NCI-H1436 (cell line): ENCODE data around the gene PRMT1.
"Not testable (repeated sequence)": the region's sequence is repeated elsewhere in the genome, so short reads cannot be mapped to it uniquely, and the experiment has no call there.

Experiments
- DNase-seq: peaks from one replicate; lab custom pipeline; 2025; lab: John Stamatoyannopoulos, UW

Gene PRMT1

GRCh38 chr19:49688531-49689132, 11.6 kb downstream of the PRMT1 start:
- no peak for DNase-seq

- DNase-seq = peak; percentile 77
Measured at GRCh38 chr19:49689133-49690078, 12.3 kb downstream of the PRMT1 start, which contains the start of gene ADM5. ADM5 (plus strand) TSS chr19:49689594; CDS start chr19:49689838, 244 bp downstream.

DNA sequence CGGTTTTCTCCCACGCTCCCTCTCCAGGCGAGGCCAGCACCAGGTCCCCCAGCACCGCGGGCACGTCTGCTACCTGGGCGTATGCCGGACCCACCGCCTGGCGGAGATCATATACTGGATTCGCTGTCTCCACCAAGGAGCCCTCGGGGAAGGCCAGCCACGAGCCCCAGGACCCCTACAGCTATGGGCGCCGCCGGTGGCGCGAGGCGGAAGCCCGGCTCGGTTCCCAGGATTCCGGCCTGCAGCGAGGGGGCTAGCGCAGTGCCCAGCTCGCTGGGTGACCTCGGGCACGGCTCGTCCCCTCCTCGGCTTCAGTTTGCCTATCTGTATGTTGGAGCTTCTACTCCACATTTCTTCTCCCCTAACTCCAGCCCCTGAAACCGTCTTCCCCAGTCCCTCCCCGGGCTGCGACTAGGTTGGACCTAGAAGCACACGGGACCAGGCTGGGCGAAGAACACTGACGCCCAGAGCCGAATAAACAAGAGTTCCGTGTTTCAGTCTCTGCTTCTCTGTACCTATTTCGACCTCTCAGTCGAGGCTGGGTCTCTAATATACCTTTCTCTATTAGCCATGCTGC, 13.1 kb downstream of the PRMT1 start:
- no peak for DNase-seq

GRCh38 chr19:49690656-49691242, 13.7 kb downstream of the PRMT1 start, which contains the start of gene CPT1C:
CPT1C (plus strand) TSS chr19:49691116; CDS start chr19:49692253, 1,137 bp downstream.
- DNase-seq = peak; percentile 97

- DNase-seq = peak; percentile 90
Measured at GRCh38 chr19:49691243-49692146, 14.4 kb downstream of the PRMT1 start.

DNA sequence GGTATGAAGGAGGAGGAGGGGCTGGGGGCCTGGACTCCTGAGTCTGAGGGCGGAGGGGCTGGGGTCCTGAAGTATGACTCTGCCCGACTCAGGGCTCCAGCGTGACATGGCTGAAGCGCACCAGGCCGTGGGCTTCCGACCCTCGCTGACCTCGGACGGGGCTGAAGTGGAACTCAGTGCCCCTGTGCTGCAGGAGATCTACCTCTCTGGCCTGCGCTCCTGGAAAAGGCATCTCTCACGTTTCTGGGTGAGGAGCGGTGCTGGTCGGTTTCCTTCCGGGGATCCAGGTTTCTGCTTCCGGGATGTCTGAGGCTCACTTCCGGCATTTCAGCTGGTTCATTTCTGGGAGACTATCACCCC, 15.1 kb downstream of the PRMT1 start:
- DNase-seq = no peak

- DNase-seq = no peak
Measured at GRCh38 chr19:49696115-49696514, 19.0 kb downstream of the PRMT1 start.

DNA sequence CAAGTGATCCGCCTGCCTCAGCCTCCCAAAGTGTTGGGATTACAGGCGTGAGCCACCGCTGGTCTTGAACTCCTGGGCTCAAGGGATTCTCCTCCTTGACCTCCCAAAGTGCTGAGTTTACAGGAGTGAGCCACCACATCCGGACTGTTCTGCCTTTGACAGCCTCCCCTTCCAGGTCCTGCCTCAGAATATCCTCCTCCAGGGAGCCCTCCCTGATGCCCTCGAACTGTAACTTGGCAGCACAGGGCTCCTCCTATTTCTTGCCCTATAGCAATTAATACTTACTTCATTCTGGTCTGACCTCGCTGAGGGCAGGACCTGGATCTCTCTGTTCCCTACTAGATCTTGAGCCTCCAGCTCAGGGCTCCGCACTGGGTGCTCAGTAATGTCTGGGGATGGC, 19.8 kb downstream of the PRMT1 start:
- DNase-seq = no peak

DNA sequence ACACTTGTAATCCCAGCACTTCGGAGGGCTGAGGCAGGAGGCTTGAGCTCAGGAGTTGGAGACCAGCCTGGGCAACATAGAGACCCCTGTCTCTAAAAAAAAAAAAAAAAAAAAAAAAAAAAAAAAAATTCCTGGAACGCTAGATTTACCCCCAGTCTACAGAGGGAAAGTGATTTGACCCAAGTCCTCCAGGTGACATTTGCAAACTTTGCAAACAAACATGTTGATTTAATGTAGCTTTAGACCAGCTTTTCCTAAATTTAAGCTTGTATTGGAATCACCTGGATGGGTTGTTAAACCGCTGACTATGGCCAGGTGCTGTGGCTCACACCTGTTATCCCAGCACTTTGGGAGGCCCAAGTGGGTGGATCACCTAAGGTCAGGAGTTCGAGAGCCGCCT, 22.3 kb downstream of the PRMT1 start:
- DNase-seq = no peak

GRCh38 chr19:49700563-49700962, 23.5 kb downstream of the PRMT1 start:
- no peak for DNase-seq

DNA sequence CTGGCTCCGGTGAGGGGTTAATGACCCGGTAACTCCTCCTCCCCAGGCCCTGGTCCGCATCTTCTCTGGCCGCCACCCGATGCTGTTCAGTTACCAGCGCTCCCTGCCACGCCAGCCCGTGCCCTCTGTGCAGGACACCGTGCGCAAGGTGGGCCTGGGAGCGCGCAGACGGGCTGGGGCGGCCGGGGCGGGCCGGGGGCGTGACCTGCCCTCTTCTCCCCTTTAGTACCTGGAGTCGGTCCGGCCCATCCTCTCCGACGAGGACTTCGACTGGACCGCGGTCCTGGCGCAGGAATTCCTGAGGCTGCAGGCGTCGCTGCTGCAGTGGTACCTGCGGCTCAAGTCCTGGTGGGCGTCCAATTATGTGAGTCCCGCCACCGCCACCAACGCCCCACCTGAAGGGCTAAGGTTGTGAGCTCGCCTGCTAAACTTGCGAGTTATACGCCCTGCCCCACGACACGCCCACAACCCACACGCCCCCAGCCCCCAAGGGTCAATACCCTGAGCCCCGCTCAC, 24.3 kb downstream of the PRMT1 start:
- no peak for DNase-seq

GRCh38 chr19:49704888-49705642, 28.0 kb downstream of the PRMT1 start:
- DNase-seq = no peak

- no peak for DNase-seq
Measured at GRCh38 chr19:49705919-49706318, 28.8 kb downstream of the PRMT1 start.

GRCh38 chr19:49710372-49710951, 33.4 kb downstream of the PRMT1 start:
- DNase-seq = no peak

DNA sequence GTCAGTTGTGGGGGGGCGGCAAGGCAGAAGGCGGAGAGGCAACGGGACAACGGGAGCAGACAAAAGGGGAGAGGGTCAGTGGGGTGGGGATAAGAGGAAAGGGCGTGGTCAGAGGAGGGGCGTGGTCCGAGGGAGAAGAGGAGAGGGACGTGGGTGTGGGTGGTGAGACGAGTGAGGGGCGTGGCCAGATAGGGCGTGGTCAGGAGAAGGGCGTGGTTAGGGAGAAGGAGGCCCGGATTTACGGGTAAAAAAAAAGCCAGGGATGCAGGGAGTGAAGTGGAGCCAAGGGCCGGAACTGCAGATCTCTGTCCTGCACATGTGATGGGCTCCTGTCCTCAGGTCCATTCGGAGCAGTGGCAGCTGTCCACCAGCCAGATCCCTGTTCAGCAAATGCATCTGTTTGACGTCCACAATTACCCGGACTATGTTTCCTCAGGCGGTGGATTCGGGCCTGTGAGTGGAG, 35.4 kb downstream of the PRMT1 start:
- no peak for DNase-seq

DNA sequence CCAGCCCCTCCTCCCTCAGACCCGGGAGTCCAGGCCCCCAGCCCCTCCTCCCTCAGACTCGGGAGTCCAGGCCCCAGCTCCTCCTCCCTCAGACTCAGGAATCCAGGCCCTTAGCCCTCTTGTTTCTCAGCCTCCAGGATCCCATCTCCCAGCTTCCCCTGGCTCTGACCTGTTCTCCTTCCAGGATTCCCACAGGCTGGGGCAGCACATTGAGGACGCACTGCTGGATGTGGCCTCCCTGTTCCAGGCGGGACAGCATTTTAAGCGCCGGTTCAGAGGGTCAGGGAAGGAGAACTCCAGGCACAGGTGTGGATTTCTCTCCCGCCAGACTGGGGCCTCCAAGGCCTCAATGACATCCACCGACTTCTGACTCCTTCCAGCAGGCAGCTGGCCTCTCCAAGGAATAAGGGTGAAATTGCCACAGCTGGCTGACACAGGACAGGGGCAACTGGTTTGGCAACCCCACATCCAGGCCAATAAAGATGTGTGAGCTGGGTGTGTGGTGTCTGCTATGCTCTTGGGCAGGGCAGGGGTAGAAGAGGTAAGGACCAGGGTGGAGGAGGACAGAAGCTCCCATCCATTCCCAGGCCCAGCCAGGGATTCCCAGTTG, 36.3 kb downstream of the PRMT1 start:
- DNase-seq = no peak

DNA sequence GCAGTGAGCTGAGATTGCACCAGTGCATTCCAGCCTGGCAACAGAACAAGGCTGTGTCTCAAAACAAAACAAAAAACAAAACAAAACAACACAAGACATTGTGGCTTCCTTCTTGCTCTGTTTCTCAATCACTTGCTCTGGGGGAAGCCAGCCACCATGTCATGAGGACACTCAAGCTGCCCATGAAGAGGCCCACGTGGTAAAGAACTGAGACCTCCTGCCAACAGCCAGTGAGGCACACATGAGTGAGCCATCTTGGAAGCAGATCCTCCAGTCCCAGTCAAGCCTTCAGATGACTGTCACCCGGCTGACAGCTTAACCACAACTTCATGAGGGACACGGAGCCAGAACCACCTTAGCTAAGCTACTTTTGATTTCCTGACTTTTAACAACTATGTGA, 39.1 kb downstream of the PRMT1 start:
- DNase-seq = no peak

DNA sequence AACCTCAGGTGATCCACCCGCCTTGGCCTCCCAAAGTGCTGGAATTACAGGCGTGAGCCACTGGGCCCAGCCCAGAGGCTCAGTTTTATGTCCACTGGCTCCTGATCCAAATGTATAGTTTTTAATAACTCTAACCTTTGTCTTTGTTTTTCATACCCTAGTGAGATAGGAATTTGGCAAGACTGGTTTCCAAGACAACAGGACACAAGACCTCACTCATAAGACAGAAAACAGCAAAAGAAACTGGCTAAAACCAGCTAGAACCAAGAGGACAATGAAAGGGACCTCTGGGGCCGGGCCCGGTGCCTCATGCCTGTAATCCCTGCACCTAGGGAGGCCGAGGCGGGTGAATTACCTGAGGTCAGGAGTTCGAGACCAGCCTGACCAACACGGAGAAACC, 41.4 kb downstream of the PRMT1 start:
- no peak for DNase-seq

DNA sequence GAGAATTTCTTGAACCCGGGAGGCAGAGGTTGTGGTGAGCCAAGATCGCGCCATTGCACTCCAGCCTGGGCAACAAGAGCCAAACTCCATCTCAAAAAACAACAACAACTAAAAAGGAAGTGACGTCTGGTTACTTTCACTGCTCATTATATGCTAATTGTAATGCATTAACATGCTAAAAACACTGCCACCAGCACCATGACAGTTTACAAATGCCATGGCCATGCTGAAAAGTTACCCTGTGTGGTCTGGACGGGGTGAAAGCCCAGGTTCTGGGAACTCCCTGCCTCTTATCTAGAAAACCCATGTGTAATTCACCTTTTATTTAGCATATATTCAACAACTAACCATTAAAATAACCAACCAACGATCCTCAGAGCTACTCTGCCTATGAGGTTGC, 41.9 kb downstream of the PRMT1 start:
- no peak for DNase-seq

- DNase-seq = not testable (repeated sequence)
Measured at GRCh38 chr19:49719420-49719819, 42.3 kb downstream of the PRMT1 start.
